ENCODE data around the gene CLCN7.

CLCN7 gene

GRCh38 chr16:1474796-1475551 lies at the start of gene CLCN7:
TSS of gene CLCN7 (minus strand) at chr16:1475028. CDS start at chr16:1474974, 54 bp downstream.
- DNase-seq (ENCODE audit: low read depth), result peak; percentile 68

- DNase-seq (ENCODE audit: low read depth), result no peak
Measured at GRCh38 chr16:1524366-1524765, 49.5 kb upstream of the CLCN7 start.

GRCh38 chr16:1523581-1524245 lies 48.9 kb upstream of the CLCN7 start:
- DNase-seq (ENCODE audit: low read depth), result no peak

- DNase-seq (ENCODE audit: low read depth), result no peak
Measured at GRCh38 chr16:1520461-1520860, 45.6 kb upstream of the CLCN7 start.

- no peak for DNase-seq (ENCODE audit: low read depth)
Measured at GRCh38 chr16:1519831-1520230, 45.0 kb upstream of the CLCN7 start.

- DNase-seq (ENCODE audit: low read depth), result no peak
Measured at GRCh38 chr16:1518626-1519135, 43.9 kb upstream of the CLCN7 start.

GRCh38 chr16:1514507-1514906 lies 39.7 kb upstream of the CLCN7 start:
- DNase-seq (ENCODE audit: low read depth), result no peak

- no peak for DNase-seq (ENCODE audit: low read depth)
Measured at GRCh38 chr16:1512774-1513173, 37.9 kb upstream of the CLCN7 start.

- no peak for DNase-seq (ENCODE audit: low read depth)
Measured at GRCh38 chr16:1511662-1512569, 37.1 kb upstream of the CLCN7 start.

- no peak for DNase-seq (ENCODE audit: low read depth)
Measured at GRCh38 chr16:1510941-1511351, 36.1 kb upstream of the CLCN7 start.

- no peak for DNase-seq (ENCODE audit: low read depth)
Measured at GRCh38 chr16:1510272-1510671, 35.4 kb upstream of the CLCN7 start.

GRCh38 chr16:1509307-1510221 lies 34.7 kb upstream of the CLCN7 start:
- no peak for DNase-seq (ENCODE audit: low read depth)

- no peak for DNase-seq (ENCODE audit: low read depth)
Measured at GRCh38 chr16:1508494-1509187, 33.8 kb upstream of the CLCN7 start.

- no peak for DNase-seq (ENCODE audit: low read depth)
Measured at GRCh38 chr16:1506494-1507213, 31.8 kb upstream of the CLCN7 start.

- no peak for DNase-seq (ENCODE audit: low read depth)
Measured at GRCh38 chr16:1505912-1506311, 31.1 kb upstream of the CLCN7 start.

- no peak for DNase-seq (ENCODE audit: low read depth)
Measured at GRCh38 chr16:1505073-1505844, 30.4 kb upstream of the CLCN7 start.

- DNase-seq (ENCODE audit: low read depth), result no peak
Measured at GRCh38 chr16:1503110-1503955, 28.5 kb upstream of the CLCN7 start.
